ENCODE results near the gene LCE3E.
"Not testable (repeated sequence)": the region's sequence is repeated elsewhere in the genome, so short reads cannot be mapped to it uniquely, and the experiment has no call there.

LCE3E gene, protein sequence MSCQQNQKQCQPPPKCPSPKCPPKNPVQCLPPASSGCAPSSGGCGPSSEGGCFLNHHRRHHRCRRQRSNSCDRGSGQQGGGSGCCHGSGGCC

DNA sequence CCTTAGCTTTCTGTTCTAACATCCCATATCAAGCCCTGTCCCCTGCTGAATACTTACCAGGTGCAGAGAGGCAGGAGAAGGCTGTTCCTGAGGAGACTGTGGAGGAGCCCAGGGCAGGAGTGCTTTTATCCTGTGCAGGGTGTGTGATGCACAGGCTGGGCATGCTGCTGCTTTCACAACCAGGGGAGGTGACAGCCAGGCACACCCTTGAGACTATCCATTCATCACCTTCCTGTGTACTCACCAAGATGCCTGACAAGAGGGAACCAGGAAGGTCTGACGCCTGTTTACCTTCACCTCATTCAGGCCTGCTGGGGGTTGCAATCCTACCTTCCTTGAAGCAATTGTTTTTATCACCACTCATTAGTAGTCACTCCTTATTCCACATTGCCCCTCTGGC lies at the start of gene LCE3E:
Gene LCE3E (minus strand): TSS at position 100 of the 400 bp plus-strand sequence. CDS start 572 bp downstream, outside the sequence.
- DNase-seq (ENCODE audit: low spot score): no peak

DNA sequence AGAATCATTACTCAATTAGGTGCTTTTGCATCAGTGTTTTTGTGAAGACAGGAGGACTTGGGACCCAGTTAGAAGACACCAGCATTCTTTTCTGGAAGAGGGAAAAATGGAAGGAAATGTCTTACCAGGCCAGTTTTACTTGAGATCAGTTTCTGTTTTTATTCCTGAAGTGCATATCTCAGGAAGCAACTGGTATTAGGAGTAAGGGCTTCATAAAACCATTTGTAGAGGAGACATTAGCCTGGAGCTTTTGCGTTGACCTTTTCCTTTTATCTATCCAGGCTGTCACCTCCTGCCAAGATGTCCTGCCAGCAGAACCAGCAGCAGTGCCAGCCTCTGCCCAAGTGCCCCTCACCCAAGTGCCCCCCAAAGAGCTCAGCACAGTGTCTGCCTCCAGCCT lies 46.9 kb upstream of the LCE3E start, which contains the start of gene LCE3B:
Gene LCE3B (plus strand): TSS at position 301 of the 400 bp plus-strand sequence. CDS start 0 bp downstream, at position 301.
- no peak for DNase-seq (ENCODE audit: low spot score)

DNA sequence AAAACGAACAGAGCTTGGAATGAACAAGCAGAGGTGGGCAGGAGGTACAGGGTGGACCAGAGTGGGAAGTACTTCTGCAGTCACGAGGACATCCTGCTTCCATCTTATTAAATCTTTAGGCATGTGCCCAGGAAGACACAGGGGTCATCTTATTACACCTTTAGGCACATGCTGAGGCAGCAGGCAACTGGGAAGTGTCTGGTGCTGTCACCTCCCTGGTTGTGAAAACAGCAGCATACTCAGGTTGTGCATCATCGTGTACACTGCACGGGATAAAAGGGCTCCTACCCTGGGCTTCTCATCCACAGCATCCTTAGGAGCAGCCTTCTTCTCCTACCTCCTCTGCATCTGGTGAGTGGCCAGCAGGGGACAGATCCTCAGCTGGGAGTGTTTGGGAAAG lies 33.4 kb upstream of the LCE3E start, which contains the start of gene LCE3C:
Gene LCE3C (plus strand): TSS at position 301 of the 400 bp plus-strand sequence. CDS start 498 bp downstream, outside the sequence.
- no peak for DNase-seq (ENCODE audit: low spot score)

DNA sequence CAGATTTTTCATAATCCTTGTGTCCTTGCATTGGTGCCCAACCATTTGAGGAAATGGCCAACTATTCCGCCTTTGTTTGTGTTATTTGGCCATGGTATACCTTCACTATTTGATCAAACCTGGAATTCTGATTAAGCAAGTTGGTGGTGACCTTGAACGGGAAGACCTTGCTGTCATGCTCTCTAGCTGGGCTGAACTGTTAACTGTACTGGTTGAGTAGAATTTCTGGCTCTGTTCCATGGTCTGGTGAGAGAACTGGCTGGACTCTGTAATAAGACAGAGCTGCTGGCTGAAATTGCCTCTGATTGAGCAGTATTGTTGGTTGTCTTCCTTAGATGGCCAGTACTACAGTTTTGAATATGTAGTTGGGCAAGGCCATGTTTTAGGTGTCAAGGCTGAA lies 30.4 kb upstream of the LCE3E start:
- no peak for DNase-seq (ENCODE audit: low spot score)

GRCh38 chr1:152585586-152585985 lies 19.0 kb upstream of the LCE3E start:
- no peak for DNase-seq (ENCODE audit: low spot score)

DNA sequence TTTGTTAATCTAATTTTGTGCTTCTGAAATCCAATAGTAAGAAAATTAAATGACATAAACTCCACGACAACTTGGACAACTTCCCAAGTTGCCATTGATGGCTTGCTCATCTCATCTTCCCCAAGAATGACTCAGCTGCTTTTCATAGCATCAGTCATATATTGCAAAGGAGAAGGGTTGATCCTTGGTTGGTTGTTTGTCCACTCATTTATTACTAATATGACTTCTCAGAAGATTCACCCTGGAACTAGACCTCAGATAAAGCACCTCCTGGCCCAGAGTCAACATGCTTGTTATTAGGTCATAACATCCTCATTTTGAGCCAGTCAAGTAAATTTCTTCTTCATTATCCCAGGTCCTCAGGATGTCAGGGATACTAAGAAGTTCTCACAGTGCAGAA lies 16.1 kb upstream of the LCE3E start:
- no peak for DNase-seq (ENCODE audit: low spot score)

DNA sequence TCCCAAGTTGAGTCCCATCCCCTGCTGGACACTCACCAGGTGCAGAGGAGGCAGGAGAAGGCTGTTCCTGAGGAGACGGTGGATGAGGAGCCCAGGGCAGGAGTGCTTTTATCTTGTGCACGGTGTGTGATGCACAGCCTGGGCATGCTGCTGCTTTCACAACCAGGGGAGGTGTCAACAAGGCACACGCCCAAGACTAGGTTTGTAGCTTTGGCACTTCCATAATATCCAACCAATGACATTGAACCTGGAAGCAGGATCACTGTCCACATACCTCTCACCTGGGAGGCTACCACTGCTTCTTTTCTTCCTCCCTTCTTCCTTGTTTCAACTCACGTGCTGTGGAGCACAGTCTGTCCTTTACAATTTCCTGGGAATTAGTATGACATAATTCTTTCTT lies 13.9 kb upstream of the LCE3E start, which contains the start of gene LCE3D:
Gene LCE3D (minus strand): TSS at position 84 of the 400 bp plus-strand sequence. CDS start 580 bp downstream, outside the sequence.
- DNase-seq (ENCODE audit: low spot score): no peak

DNA sequence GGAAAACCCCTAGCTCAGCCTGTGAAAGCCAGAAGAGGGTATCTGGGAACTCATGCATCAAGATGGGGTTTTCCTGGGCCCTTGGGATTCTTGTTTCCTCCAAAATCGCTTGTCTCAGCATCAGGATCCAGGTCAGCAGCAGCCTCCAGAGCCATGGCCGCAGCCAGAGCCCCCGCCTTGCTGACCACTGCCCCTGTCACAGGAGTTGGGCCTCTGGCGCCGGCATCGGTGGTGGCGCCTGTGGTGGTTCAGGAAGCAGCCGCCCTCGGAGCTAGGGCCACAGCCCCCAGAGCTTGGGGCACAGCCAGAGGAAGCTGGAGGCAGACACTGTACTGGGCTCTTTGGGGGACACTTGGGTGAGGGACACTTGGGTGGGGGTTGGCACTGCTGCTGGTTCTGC lies 12.9 kb upstream of the LCE3E start:
- DNase-seq (ENCODE audit: low spot score): not testable (repeated sequence)

- no peak for DNase-seq (ENCODE audit: low spot score)
These were observed 10.6 kb upstream of the LCE3E start for GRCh38 chr1:152577168-152577567.

- DNase-seq (ENCODE audit: low spot score): no peak
These were observed 905 bp downstream of the LCE3E start for GRCh38 chr1:152565535-152566215.

DNA sequence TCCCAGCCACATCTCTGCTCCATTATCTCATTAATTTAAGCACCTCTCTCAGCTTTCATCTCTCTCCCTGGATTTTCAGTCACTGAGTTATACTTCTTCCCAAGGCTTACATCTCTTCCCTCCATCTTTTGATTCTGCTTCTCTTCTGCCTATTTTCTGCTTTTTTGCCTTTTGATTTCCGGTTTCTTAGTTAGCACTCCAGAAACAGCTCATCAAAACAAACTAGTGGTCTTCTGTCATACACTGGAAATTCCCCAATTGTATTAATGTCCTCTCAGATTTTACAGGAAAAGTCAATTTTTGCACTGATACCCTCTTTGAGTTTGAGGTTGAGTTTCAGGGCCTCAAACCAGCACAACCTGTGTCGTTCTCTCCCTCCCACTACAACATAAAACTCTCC lies 1.5 kb downstream of the LCE3E start:
- DNase-seq (ENCODE audit: low spot score): no peak

- not testable (repeated sequence) for DNase-seq (ENCODE audit: low spot score)
These were observed 18.2 kb downstream of the LCE3E start for GRCh38 chr1:152548358-152548757.

DNA sequence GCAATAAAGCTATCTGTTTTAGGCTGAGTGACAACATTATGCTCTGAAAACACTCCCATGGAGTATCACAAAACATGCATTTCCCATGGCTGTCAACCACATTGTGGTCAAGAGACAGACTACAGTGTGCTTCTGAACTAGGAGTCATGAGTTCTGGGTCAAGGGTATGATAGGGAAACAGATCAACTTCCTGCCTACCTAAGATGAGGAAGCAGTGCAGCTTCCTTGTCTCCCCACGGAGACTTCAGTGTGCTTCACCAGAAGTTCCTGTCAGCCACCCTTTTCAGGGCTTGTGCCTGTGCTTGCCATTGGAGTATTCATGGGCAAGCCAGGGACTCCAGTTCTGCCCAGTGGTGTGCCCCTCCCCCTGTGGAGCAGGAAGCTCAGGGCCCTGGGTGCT lies 19.9 kb downstream of the LCE3E start:
- no peak for DNase-seq (ENCODE audit: low spot score)

DNA sequence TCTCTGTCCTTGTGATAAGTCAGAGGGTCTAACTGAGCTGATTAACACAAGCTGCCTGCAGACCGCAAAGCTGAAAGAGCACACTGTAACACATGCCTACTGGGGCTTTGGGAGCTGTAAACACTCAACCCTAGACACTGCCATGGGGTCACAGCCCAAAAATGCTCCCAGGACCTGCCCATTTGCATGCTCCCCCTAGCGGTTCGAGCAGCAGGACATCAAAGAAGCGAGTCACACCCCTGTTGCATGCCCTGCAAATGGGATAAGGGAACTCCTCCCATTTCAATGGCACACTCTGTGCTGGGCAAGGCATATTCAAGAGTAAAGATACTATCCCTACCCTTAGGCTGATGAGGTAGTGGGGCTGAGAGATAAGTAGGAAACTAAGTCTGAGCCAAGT lies 22.8 kb downstream of the LCE3E start:
- no peak for DNase-seq (ENCODE audit: low spot score)

DNA sequence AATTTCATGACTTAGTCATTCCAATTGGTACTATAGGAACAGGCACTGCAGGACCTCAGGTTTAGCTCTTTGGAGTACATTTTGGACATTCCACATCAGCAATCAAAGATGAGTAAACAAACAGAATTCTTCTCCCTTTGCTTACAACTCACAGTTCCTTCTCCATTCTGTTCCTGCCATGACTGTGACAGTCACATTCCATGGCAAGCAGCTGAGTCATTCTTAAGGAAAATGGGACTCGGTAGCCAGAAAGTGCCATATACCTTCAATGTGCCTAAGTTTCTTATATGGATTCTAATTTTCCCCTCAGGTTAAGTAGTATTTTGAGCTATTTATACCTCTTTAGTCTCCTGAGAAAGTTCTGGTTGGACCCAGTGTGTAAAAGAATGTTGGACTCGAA lies 26.7 kb downstream of the LCE3E start:
- DNase-seq (ENCODE audit: low spot score): no peak

- DNase-seq (ENCODE audit: low spot score): no peak
These were observed 29.1 kb downstream of the LCE3E start for GRCh38 chr1:152537496-152537895.

GRCh38 chr1:152535774-152536173 lies 30.8 kb downstream of the LCE3E start:
- no peak for DNase-seq (ENCODE audit: low spot score)

- no peak for DNase-seq (ENCODE audit: low spot score)
These were observed 33.1 kb downstream of the LCE3E start for GRCh38 chr1:152533327-152533938.

GRCh38 chr1:152525080-152525641 lies 41.4 kb downstream of the LCE3E start:
- DNase-seq (ENCODE audit: low spot score): no peak

GRCh38 chr1:152520561-152521090 lies 46.0 kb downstream of the LCE3E start:
- no peak for DNase-seq (ENCODE audit: low spot score)

DNA sequence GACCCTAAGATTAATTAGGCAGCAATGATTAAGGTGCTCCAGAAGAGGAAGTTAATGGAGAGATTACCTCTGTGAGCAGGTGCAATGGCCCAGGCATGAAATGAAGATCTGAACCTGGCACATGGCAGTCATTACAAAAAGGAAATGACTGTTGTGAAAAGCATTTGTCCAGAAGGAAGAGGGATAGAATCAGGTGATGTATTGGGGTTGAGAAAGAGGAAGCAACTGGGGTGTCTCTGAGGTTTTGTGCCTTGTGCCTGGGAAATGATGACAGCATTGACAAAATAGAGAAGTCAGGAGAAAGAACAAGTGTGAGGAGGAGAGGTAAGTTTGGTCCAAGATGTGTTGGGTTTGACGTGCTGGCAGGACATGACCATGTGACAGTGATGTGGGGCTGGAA lies 46.7 kb downstream of the LCE3E start:
- DNase-seq (ENCODE audit: low spot score): no peak

DNA sequence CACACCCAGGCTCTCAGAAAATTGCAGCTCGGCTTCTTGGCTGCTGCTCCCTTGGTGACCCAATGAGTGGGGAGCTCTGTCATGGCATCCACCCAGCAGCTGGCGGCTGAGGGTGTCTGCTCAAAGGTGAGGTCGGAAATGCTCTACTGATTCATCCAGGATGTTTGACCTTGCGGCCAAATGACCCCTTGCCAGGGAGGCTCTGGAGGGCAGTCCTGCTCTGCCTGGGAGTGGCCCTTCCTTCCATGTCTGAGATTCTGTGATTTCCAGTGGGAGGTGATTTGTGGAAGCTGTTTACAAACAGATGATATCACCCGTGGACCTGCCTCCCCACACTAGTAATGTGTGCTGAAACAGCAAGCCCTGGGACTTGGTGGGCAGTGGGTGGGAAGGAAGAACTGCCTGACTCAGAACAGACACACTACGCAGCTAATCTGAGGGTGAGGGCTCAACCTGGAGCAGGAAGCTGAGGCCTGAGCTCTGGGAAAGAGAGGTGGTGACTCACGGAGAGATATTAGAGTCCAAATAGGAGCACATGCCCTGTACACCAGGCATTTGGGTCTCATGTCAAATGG lies 49.3 kb downstream of the LCE3E start:
- DNase-seq (ENCODE audit: low spot score): no peak

All from iPS-NIHi11 (cell line).